Activated CD8-positive, alpha-beta memory T cell treated with anti-CD3 and anti-CD28 coated beads for 48 hours (primary cell): ENCODE results near the gene ZC2HC1C.
"Not testable (repeated sequence)": the region's sequence is repeated elsewhere in the genome, so short reads cannot be mapped to it uniquely, and the experiment has no call there.

Experiments
- DNase-seq, 3 experiments: peaks; one replicate each; pipeline ENCODE4 v3.0.0-alpha.2; 2020; ENCODE audit warnings: low read depth in 2 of 3, low spot score in 2 of 3

Gene ZC2HC1C

DNA sequence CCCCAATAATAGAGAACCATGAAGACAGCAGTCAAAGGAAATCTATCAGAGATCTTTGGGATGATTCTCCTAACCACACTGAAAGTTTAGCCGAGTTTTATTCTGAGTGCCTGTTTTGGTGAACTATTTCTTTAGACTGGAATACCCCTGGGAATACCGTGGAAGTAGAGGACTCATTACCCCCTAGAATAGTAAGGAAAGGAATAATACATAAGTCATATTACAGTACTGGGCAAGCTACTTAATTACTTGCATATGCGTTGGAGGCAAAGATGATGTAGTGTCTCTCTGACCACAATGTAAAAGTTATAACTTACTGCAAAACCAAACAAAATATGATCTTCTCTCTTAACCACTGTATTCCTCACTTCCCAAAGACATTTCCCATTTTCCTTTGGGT is 25.5 kb downstream of the ZC2HC1C start:
- no peak for DNase-seq

DNA sequence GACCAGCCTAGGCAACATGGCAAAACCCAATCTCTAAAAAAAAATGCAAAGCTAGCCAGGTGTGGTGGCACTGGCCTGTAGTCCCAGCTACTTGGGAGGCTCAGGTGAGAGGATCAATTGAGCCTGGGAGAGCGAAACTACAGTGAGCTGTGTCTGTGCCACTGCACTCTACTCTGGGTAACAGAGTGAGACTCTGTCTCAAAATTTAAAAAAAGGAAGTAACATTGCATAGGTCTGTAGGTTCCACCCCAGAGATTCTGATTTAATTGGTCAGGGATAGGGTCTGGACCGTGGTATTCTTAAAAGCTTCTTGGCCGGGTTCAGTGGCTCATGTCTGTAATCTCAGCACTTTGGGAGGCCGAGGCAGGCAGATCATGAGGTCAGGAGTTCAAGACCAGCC is 26.2 kb downstream of the ZC2HC1C start:
- DNase-seq, result no peak

DNA sequence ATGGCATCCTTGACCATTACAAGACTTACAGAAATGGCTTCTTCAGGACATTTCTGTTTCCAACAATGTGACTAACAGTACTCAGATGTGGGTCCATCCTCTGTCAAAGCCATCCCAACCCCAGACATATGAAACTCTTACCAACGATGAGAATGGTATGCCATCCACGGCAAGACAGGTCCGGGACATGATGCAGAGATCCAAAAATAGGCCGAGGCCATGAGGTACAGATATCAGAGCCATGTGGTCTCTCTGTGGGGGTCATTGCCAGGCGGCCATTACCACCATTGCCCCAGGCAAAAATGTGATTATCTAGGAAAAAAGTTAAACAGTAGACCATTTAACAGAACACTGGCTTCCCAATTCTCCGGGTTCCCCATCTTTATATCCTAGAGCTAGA is 27.5 kb downstream of the ZC2HC1C start:
- DNase-seq, result no peak

DNA sequence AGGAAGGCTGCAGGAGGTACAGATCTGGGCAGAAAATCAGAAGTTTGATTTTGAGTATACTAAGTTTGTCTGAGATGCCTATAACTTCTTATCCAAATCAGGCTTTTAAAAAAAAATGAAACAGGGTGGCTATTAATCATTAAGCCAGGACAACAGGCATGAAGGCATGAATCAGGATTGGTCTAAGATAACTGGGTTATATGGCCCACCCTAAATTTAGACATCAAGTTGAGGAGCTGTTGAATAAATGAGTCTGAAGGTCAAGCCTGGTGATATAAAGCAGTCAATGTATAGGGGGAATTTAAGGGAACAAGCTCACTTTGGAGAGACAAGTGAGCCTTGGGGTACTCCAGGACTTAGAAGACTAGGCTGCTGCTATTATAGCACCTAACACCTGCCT is 28.8 kb downstream of the ZC2HC1C start:
- no peak for DNase-seq

DNA sequence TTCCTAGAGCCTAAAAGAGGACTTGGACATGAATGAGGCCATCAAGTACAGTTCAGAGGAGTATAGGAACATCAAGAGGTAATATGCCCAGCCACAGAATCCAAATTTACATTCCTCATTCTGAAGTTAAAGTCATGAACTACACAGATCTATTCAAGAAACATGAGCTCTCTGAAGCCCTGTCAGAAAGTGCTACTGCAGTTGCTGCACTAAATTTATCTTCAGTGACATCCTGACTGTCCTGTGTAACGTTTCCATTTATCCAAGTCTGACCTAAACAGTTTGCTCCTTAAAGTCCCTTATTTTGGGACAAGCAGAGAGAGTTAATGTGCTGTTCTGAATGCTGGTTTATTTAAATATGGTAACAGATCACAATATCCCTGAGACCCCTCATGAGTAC is 29.2 kb downstream of the ZC2HC1C start:
- DNase-seq, result no peak

DNA sequence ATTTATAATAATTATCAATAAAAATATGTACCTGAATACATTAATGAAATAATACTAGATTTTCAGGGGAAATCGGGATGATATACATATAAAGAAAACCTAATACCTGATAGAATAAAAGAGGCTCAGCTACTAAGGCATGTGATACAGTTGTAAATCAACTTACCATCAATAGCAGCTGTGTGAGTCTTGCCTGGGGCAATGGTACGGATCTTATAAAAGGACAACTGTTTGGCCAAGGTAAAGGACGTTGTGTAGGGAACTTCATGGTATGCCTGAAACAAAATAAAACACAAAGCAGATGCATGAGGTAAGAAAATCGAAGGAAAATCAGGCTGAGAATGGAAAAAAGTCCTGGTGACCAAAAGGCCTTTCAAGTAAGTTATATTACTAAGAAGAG is 32.0 kb downstream of the ZC2HC1C start:
- DNase-seq, result no peak

DNA sequence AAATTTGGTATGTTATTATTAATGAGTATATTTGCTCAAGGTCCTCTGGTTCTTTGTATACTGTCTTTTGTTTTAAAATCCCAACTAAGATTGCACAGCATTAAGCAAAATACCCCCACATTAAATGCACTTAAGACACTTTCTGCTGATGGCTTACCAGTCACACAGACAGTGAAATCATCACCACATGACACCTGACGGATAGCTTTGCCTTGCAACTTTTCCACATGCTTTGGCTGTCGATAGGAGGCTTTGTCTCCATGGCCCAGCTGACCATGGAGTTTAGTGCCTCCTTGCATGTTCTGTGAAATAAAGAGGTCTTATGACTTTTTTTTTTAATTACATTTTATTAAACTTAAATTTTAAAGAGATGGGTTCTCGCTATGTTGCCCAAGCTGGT is 37.7 kb downstream of the ZC2HC1C start:
- no peak for DNase-seq

DNA sequence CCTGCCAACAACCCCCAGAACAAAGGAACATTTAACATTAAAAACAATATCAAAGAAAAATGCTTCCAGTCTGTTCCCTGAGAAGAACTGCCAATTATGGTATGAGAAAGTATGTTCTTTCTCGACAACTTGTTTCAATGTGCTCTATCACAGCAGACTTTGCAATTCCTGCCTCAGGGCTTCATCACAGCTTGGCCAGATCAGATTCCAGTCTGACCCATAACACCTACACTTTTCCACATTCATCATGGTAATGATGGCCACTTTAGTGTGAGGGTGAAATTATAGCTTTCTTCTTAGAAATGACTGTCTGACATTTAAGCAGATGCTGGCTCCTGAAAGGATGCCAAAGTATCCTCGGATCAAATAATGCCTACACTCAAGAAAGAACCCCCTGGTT is 40.4 kb downstream of the ZC2HC1C start:
- DNase-seq, result no peak

DNA sequence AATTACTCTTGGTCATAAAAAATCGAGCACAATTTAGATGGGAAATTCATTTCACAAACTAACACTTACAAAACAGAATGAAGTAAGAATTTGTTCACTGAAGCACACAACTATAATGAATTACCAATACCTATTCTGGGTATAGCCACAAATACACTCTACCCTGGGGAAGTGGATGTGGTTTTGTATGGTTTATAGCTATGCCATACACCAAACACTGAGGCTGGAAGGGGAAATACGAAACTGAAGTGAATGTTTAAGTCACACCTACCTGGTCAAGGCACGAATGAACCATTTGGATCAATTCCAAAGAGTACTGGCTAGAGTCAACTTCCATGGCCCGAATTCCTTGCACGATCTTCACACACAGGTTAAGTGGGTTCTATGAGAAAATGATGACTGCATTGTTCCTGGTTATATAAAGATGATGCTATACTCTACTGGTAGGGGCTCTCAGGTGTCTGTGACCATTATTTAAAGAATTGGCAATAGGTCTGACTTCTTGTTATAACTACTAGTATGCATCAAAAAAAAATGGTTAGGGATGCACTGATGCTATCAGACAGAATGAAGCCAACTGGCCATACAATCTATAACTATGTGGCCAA is 44.6 kb downstream of the ZC2HC1C start:
- no peak for DNase-seq

DNA sequence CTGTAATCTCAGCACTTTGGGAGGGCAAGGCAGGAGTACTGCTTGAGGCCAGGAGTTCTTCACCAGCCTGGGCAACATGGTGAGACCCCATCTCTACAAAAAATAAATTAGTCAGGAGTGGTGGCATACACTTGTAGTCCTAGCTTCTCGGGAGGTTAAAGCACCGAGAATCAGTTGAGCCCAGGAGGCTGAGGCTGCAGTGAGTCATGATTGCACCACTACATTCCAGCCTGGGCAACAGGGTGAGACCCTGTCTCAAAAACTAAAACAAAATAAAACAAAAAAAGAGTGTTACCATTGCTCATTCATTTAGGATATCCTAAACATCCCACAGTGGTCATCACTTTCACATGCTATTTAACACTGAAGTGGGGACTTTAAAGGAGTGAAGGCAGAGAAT is 49.6 kb downstream of the ZC2HC1C start:
- DNase-seq, result no peak

DNA sequence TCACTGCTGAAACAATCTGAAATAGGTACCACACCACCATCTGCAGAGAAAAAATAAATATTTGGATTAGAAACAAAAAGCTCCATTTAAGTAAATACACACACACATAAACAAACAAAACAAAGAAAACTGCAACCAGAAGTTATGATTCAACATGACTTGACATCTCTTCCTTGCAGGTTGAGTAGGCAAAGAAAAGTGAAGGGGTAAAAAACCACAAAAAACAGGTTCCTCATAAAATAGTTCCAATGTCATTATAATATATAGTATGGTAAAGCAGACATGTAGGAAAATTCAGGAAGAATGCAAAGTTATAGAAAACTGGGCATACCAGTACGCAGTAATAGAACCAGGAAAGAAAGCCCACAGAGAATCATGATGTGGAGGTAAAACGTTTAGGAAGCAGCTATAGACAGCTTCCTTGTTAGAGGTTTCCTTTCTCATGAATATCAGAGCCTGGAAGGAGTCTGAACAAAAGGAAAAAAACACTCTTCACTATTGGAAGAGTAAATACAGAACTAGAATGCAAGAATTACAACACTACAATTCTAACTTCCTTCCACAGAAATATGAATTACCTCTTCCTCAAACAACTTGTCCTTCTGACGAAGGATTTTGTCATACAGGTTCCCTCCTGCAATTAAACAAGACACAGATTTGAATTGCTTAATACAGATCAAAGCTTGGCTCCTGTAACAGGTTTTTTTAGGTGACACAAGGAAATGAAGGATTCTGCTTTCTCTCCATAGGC is 51.3 kb downstream of the ZC2HC1C start:
- DNase-seq, result no peak

DNA sequence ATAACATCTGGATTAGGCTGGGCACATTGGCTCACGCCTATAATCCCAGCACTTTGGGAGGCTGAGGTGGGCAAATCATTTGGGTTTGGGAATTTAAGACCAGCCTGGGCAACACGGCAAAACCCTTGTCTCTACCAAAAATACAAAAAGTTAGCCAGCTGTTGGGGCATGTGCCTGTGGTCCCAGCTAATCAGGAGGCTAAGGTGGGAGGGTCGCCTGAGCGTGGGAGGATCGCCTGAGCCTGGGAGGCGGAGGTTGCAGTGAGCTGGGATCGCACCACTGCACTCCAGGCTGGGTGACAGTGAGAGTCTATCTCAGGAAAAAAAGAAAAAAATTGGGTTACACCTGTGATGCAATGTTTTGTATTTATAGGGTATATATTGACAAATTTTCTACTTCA is 52.1 kb downstream of the ZC2HC1C start:
- DNase-seq, result no peak

DNA sequence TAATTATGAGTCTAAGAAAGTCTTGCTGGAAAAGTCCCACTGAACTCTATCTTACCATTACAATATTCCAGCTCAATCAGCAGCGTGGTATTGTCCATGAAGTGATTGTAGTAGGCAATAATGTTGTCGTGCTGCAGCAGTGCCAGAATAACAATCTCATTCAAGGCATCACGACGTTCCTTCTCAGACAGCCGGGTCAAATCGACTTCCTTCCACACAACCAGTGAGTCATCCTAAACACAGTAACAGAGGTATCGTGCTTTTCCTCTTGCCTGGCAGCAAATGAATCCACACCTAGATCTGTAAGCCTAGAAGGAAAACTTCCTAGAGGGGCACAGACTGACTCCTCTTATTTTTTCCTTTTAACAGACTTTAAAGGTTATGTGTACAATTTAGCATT is 54.5 kb downstream of the ZC2HC1C start:
- no peak for DNase-seq

DNA sequence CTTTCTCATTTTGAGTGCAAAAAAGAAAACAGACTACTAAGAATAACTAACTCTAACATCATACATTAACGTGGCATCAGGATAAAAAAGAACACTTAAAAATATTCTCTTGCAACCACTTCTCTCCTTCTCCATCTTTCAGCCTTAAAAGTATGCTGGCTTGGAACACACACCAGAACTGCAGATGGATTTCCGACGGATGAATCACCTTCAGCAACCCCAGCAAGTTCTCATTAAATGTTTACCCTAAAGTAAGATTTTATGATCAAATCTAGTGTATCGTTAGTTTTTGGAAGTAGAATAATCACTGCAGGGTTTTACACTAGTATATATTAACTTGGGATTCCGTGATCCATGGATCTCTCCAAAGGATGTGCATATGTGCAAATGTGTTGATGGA is 56.2 kb downstream of the ZC2HC1C start:
- no peak for DNase-seq

DNA sequence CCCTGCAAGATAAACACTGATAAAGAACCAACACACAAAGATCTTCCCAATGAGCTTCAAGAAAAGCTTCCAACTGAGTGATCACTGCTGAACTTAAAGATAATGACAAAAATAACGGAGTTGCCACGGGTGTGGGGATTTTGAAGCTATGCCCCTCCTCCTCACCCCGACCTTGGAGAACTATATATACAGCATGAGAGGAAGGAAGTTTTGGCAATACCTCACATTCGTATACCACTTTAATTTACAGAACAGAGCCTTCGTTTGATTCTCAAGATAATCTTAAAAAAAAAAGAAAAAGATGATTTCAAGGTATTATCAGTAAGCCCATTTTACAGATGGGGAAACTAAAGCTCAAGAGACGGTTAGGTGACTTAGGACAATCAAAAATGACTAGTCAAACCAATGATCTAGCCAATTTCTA is 56.7 kb downstream of the ZC2HC1C start:
- no peak for DNase-seq

DNA sequence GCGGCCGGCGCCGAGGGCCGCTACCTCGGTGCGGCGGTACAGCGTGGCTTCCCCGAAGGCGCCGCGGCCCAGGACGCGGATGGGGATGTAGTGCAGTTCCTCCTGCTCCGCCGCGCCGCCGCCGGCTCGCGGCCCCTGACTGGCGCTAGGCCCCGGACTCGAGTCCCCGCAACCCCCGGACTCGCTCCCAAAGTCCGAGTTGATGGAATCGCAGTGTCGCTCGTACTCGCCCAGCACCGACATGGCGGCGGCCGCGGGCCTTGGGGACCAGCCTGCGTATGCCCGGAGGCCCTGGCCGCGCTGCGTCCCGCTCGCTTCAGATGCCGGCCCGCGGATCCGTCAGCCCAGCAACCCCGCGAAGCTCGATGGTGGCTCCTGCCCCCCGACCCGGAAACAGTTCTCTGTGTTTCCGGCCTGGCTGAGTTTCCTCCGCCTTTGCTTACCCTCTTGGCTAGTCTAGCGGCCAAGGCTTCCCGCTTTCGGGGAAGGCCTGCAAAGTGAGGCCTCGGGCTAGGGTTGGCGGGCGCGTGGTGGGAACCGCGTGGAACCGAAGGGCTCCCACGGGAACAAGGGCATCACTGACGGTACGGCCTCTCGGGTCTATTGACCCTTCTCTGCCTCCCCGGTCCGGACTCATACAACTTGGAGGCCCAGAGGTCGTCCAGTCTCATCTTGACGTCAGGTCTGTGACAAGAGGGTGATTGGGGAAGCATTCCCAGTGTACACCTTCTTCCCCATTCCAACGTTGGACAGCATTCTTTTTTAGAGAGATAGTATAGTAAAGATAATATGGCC is 57.4 kb downstream of the ZC2HC1C start, which contains the start of gene NEK9:
Gene NEK9, minus strand, starts transcription at position 370 of the 795 bp plus-strand sequence. Its CDS starts 127 bp downstream, at position 243.
- peak; percentile 76 to 83 (median 82) for DNase-seq

DNA sequence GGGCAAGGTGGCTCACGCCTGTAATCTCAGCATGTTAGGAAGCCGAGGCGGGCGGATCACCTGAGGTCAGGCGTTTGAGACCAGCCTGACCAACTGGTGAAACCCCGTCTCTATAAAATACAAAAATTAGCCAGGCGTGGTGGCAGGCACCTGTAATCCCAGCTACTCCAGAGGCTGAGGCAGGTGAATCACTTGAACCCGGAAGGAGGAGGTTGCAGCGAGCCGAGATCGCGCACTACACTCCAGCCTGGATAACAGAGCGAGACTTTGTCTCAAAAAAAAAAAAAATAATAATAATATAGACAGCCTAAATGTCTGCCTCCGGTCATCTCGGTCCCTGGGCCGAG is 58.0 kb downstream of the ZC2HC1C start:
- not testable (repeated sequence) for DNase-seq

DNA sequence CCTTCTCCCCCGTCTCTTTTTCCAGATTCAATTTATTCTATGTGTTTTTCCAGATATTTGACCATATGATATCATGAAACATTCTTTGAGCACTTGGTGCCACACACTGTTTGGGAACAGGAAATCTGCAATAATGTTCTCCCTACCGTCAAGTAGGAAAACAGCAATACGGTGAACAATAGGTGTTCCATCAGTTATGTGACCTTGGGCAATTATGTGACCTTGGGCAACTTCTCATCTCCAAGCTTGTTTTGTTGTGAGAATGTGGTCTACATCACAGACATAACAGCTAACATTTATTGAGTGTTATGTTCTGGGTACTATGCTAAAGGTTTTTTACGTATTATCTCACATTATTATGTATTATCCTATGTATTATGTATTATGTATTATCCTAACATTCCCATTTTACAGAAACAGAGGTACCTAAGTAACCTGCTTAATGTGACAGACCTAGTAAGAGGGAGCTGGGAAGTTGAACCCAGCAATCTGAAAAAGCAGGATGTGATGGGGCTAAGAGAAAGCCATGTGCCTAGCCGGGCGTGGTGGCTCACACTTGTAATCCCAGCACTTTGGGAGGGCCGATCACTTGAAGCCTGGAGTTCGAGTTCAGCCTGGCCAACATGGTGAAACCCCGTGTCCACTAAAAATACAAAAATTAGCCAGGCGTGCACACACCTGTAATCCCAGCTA is 58.6 kb downstream of the ZC2HC1C start:
- DNase-seq, result no peak

DNA sequence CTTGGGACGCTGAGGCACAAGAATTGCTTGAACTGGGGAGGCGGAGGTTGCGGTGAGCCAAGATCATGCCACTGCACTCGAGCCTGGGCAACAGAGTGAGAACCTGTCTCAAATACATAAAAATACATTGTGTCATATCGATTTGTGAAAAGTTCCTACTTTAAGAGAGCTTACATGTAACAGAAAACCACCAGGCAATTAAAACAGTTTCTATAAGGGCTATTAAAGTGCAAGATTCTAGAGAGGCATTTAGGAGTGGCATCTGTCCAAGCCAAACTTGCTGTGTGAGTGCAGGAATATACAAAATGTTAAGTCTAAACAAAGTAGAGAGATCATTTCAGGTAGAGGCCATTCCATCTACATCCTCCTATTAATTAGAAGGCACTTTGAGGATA is 59.2 kb downstream of the ZC2HC1C start:
- DNase-seq, result no peak
